ENCODE data around the gene ADD2.

The ADD2 gene

GRCh38 chr2:70676301-70677035, 91.5 kb downstream of the ADD2 start:
- Histone ChIP-seq H3K36me3 (replicated peaks in 1 of 2; ENCODE audit: control insufficient read depth in 2 of 2, insufficient read depth in 2 of 2, low read length in 2 of 2) (peaks cover 27 to 98% of the 10 kb centered on the region in 2 donors), H2BK120ac (ENCODE audit: low read depth, low read length) (no peak overlapping the region), H3K4me3 (ENCODE audit: low read length in 2 of 2) (no peak overlapping the region), H2BK12ac (ENCODE audit: low read length) (no peak overlapping the region), H3K27me3 (ENCODE audit: control insufficient read depth in 3 of 3, insufficient read depth in 3 of 3, low read depth in 1 of 3, low read length in 3 of 3) (no peaks in the 10 kb centered on the region), H3K79me1 (ENCODE audit: low read depth, low read length) (no peaks in the 10 kb centered on the region), H3K4ac (ENCODE audit: low read length) (no peak overlapping the region), H3K23ac (ENCODE audit: low read depth, low read length, poor library complexity) (no peak overlapping the region), H2AFZ (ENCODE audit: low read length) (no peak overlapping the region), H3K27ac (replicated peaks; ENCODE audit: low read length) (no peak overlapping the region), H3K14ac (ENCODE audit: low read length) (no peak overlapping the region), H4K91ac (ENCODE audit: low read depth, low read length, poor library complexity) (no peak overlapping the region), H2BK15ac (ENCODE audit: low read length) (no peak overlapping the region), H3K9ac (ENCODE audit: low read depth, low read length, poor library complexity) (no peak overlapping the region), H4K8ac (ENCODE audit: low read depth, low read length) (no peak overlapping the region), H3K4me2 (ENCODE audit: insufficient read depth, low read length, poor library complexity, severe bottlenecking) (no peak overlapping the region), H3K4me1 (ENCODE audit: control insufficient read depth in 2 of 2, insufficient read depth in 1 of 2, low read depth in 1 of 2, low read length in 2 of 2) (peaks cover 0 to 2% of the 10 kb centered on the region in 2 donors), H3K9me3 (replicated peaks in 1 of 2; ENCODE audit: control insufficient read depth in 2 of 2, insufficient read depth in 1 of 2, low read depth in 1 of 2, low read length in 2 of 2) (no peaks in the 10 kb centered on the region), H2BK5ac (ENCODE audit: low read length) (no peak overlapping the region), H2AK5ac (ENCODE audit: low read depth, low read length) (no peak overlapping the region), H3K18ac (ENCODE audit: low read length) (no peak overlapping the region)
- no CpG with 5 or more reads among the region's 20 CpGs for WGBS, 2 donors (ENCODE audit: extremely low coverage in 2 of 2, insufficient read length in 2 of 2, insufficient replicate concordance in 1 of 2)
- no peak for DNase-seq (ENCODE audit: low spot score)

GRCh38 chr2:70675862-70676261, 92.1 kb downstream of the ADD2 start:
- H3K4me3 ChIP-seq (ENCODE audit: low read length in 2 of 2) = no peak overlapping the region
- H3K9ac ChIP-seq (ENCODE audit: low read depth, low read length, poor library complexity) = no peak overlapping the region
- H3K27ac ChIP-seq (replicated peaks; ENCODE audit: low read length) = no peak overlapping the region
- H3K4me2 ChIP-seq (ENCODE audit: insufficient read depth, low read length, poor library complexity, severe bottlenecking) = no peak overlapping the region
- H3K14ac ChIP-seq (ENCODE audit: low read length) = no peak overlapping the region
- no peak overlapping the region for H3K23ac ChIP-seq (ENCODE audit: low read depth, low read length, poor library complexity)
- H3K79me1 ChIP-seq (ENCODE audit: low read depth, low read length) = no peaks in the 10 kb centered on the region
- H2BK12ac ChIP-seq (ENCODE audit: low read length) = no peak overlapping the region
- H2AK5ac ChIP-seq (ENCODE audit: low read depth, low read length) = no peak overlapping the region
- WGBS, 2 donors (ENCODE audit: extremely low coverage in 2 of 2, insufficient read length in 2 of 2, insufficient replicate concordance in 1 of 2) = no CpG with 5 or more reads among the region's 2 CpGs
- no peaks in the 10 kb centered on the region for H3K27me3 ChIP-seq (ENCODE audit: control insufficient read depth in 3 of 3, insufficient read depth in 3 of 3, low read depth in 1 of 3, low read length in 3 of 3)
- no peak overlapping the region for H3K18ac ChIP-seq (ENCODE audit: low read length)
- H3K4ac ChIP-seq (ENCODE audit: low read length) = no peak overlapping the region
- H2BK15ac ChIP-seq (ENCODE audit: low read length) = no peak overlapping the region
- H2BK120ac ChIP-seq (ENCODE audit: low read depth, low read length) = no peak overlapping the region
- H3K9me3 ChIP-seq (replicated peaks in 1 of 2; ENCODE audit: control insufficient read depth in 2 of 2, insufficient read depth in 1 of 2, low read depth in 1 of 2, low read length in 2 of 2) = no peaks in the 10 kb centered on the region
- no peak overlapping the region for H2BK5ac ChIP-seq (ENCODE audit: low read length)
- H3K4me1 ChIP-seq (ENCODE audit: control insufficient read depth in 2 of 2, insufficient read depth in 1 of 2, low read depth in 1 of 2, low read length in 2 of 2) = peaks cover 0 to 2% of the 10 kb centered on the region in 2 donors
- DNase-seq (ENCODE audit: low spot score) = no peak
- no peak overlapping the region for H4K91ac ChIP-seq (ENCODE audit: low read depth, low read length, poor library complexity)
- no peak overlapping the region for H4K8ac ChIP-seq (ENCODE audit: low read depth, low read length)
- no peak overlapping the region for H2AFZ ChIP-seq (ENCODE audit: low read length)
- H3K36me3 ChIP-seq (replicated peaks in 1 of 2; ENCODE audit: control insufficient read depth in 2 of 2, insufficient read depth in 2 of 2, low read length in 2 of 2) = peaks cover 25 to 98% of the 10 kb centered on the region in 2 donors

- Histone ChIP-seq H3K4me2 (ENCODE audit: insufficient read depth, low read length, poor library complexity, severe bottlenecking) (no peak overlapping the region), H3K18ac (ENCODE audit: low read length) (no peak overlapping the region), H3K23ac (ENCODE audit: low read depth, low read length, poor library complexity) (no peak overlapping the region), H2BK5ac (ENCODE audit: low read length) (no peak overlapping the region), H4K91ac (ENCODE audit: low read depth, low read length, poor library complexity) (no peak overlapping the region), H3K36me3 (replicated peaks in 1 of 2; ENCODE audit: control insufficient read depth in 2 of 2, insufficient read depth in 2 of 2, low read length in 2 of 2) (peaks cover 31 to 98% of the 10 kb centered on the region in 2 donors), H3K27me3 (ENCODE audit: control insufficient read depth in 3 of 3, insufficient read depth in 3 of 3, low read depth in 1 of 3, low read length in 3 of 3) (no peaks in the 10 kb centered on the region), H4K8ac (ENCODE audit: low read depth, low read length) (no peak overlapping the region), H3K4ac (ENCODE audit: low read length) (no peak overlapping the region), H2BK120ac (ENCODE audit: low read depth, low read length) (no peak overlapping the region), H2AK5ac (ENCODE audit: low read depth, low read length) (no peak overlapping the region), H3K14ac (ENCODE audit: low read length) (no peak overlapping the region), H2BK12ac (ENCODE audit: low read length) (no peak overlapping the region), H2BK15ac (ENCODE audit: low read length) (no peak overlapping the region), H3K27ac (replicated peaks; ENCODE audit: low read length) (no peak overlapping the region), H3K4me1 (ENCODE audit: control insufficient read depth in 2 of 2, insufficient read depth in 1 of 2, low read depth in 1 of 2, low read length in 2 of 2) (peaks cover 0 to 2% of the 10 kb centered on the region in 2 donors), H3K9me3 (replicated peaks in 1 of 2; ENCODE audit: control insufficient read depth in 2 of 2, insufficient read depth in 1 of 2, low read depth in 1 of 2, low read length in 2 of 2) (no peaks in the 10 kb centered on the region), H3K4me3 (ENCODE audit: low read length in 2 of 2) (no peak overlapping the region), H2AFZ (ENCODE audit: low read length) (no peak overlapping the region), H3K9ac (ENCODE audit: low read depth, low read length, poor library complexity) (no peak overlapping the region), H3K79me1 (ENCODE audit: low read depth, low read length) (no peaks in the 10 kb centered on the region)
- no CpG with 5 or more reads among the region's 11 CpGs for WGBS, 2 donors (ENCODE audit: extremely low coverage in 2 of 2, insufficient read length in 2 of 2, insufficient replicate concordance in 1 of 2)
- DNase-seq (ENCODE audit: low spot score) = no peak
These were observed 93.2 kb downstream of the ADD2 start for GRCh38 chr2:70674636-70675430.

GRCh38 chr2:70673041-70673647, 94.9 kb downstream of the ADD2 start:
- Histone ChIP-seq H2BK5ac (ENCODE audit: low read length) (no peak overlapping the region), H3K4ac (ENCODE audit: low read length) (no peak overlapping the region)
- DNase-seq (ENCODE audit: low spot score) = no peak

More at GRCh38 chr2:70673041-70673647, 94.9 kb downstream of the ADD2 start:
- Histone ChIP-seq H2BK12ac (ENCODE audit: low read length) (no peak overlapping the region), H3K18ac (ENCODE audit: low read length) (no peak overlapping the region), H3K4me2 (ENCODE audit: insufficient read depth, low read length, poor library complexity, severe bottlenecking) (no peak overlapping the region), H3K4me1 (ENCODE audit: control insufficient read depth in 2 of 2, insufficient read depth in 1 of 2, low read depth in 1 of 2, low read length in 2 of 2) (peaks cover 0 to 2% of the 10 kb centered on the region in 2 donors), H2AFZ (ENCODE audit: low read length) (no peak overlapping the region), H3K9ac (ENCODE audit: low read depth, low read length, poor library complexity) (no peak overlapping the region), H4K91ac (ENCODE audit: low read depth, low read length, poor library complexity) (no peak overlapping the region), H3K14ac (ENCODE audit: low read length) (no peak overlapping the region), H2BK120ac (ENCODE audit: low read depth, low read length) (no peak overlapping the region), H3K4me3 (ENCODE audit: low read length in 2 of 2) (no peak overlapping the region), H3K79me1 (ENCODE audit: low read depth, low read length) (no peaks in the 10 kb centered on the region), H2AK5ac (ENCODE audit: low read depth, low read length) (no peak overlapping the region), H3K23ac (ENCODE audit: low read depth, low read length, poor library complexity) (no peak overlapping the region), H3K9me3 (replicated peaks in 1 of 2; ENCODE audit: control insufficient read depth in 2 of 2, insufficient read depth in 1 of 2, low read depth in 1 of 2, low read length in 2 of 2) (no peaks in the 10 kb centered on the region), H3K36me3 (replicated peaks in 1 of 2; ENCODE audit: control insufficient read depth in 2 of 2, insufficient read depth in 2 of 2, low read length in 2 of 2) (peaks cover 25 to 96% of the 10 kb centered on the region in 2 donors), H4K8ac (ENCODE audit: low read depth, low read length) (no peak overlapping the region), H3K27ac (replicated peaks; ENCODE audit: low read length) (no peak overlapping the region), H2BK15ac (ENCODE audit: low read length) (no peak overlapping the region), H3K27me3 (ENCODE audit: control insufficient read depth in 3 of 3, insufficient read depth in 3 of 3, low read depth in 1 of 3, low read length in 3 of 3) (no peaks in the 10 kb centered on the region)
- no CpG with 5 or more reads among the region's 7 CpGs for WGBS, 2 donors (ENCODE audit: extremely low coverage in 2 of 2, insufficient read length in 2 of 2, insufficient replicate concordance in 1 of 2)

Measured in neuronal stem cell (in vitro differentiated cells).